GM18951 (cell line): ENCODE results near the gene AGAP1.
"Not testable (repeated sequence)": the region's sequence is repeated elsewhere in the genome, so short reads cannot be mapped to it uniquely, and the experiment has no call there.

ENCODE experiments used
- POLR2A ChIP-seq: IDR thresholded peaks from 4 replicates; pipeline ENCODE4 v1.6.1; 2011; ENCODE audit warnings: mild to moderate bottlenecking; ENCODE audit not compliant: insufficient read length, insufficient read depth; ENCODE audit errors: extremely low read depth
- in situ Hi-C: fragments of 300-500 bp; cut with MboI; formaldehyde crosslinking; loops from one replicate; pipeline ENCODE4 v1.12.0; 2022; ENCODE audit warnings: low sequenced_read_pairs, mixed read lengths, inconsistent platforms; ENCODE audit not compliant: unreplicated experiment

The AGAP1 gene

DNA sequence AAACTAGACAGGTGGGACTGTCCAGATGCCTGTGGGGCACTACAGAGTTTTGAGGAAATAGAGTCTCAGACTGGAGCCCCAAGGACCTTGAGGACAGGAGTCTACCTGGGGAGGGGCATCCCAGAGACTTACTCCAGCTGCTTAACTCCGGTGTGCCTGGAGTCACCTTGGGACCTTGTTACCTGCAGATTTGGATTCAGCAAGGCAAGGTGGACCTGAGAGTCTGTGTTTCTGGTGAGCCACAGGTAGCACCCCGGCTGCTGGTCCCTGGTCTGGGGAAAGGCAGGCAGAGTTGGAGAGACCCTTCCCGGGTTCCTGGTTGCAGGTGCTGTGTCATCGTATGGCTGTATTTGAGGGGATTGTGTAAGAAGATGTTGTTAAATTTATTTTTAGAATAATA lies 102.4 kb downstream of the AGAP1 start:
- in situ Hi-C loops = loop anchor here (25.0 kb wide), 1 partner anchor 459 kb away; no protein-coding TSS in a partner anchor
- TF ChIP-seq POLR2A = no peak

DNA sequence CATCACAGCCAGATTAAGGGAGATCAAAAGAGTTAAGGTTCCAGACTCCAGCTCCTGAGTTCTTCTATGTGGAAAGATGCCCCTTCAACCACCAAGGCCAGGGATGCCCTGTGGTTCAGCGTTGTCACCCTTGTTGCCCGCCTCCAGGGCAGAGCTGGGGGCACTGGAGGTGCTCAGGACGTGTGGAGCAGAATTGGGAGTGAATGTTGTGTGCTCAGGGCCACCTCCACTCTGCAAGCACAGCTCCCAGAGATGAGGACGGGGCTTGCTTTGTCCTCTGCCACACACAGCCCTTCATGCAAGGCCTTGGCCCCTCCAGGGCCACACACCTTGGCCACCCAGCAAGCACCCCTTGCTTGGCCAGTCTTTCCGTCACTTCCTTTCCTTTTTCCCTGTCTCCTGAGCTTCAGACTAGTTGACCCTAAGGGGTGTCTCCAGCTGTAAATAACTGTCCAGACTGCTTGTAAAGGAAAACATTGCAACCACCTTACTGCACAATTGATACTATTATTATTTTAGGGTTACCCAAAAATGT lies 103.3 kb downstream of the AGAP1 start:
- TF ChIP-seq POLR2A = no peak
- in situ Hi-C loops = loop anchor here (25.0 kb wide), 1 partner anchor 460 kb away; no protein-coding TSS in a partner anchor

DNA sequence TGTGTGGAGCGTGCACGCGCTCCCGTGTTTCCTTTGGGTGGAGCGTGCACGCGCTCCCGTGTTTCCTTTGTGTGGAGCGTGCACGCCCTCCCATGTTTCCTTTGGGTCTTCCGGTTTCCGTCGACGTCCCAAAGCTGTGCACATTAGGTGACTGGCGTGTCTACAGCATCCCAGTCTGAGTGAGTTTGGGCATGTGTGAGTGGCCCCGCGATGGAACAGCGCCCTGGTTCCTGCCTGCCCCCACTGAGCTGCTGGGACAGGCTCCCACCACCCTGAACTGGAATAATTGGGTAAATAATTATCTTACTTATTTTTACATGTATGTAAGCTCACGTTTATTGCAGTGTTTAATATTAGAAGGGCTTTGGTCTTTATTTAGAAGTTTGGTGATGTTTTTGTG lies 104.2 kb downstream of the AGAP1 start:
- in situ Hi-C loops = loop anchor here (25.0 kb wide), 1 partner anchor 461 kb away; no protein-coding TSS in a partner anchor
- no peak for TF ChIP-seq POLR2A

DNA sequence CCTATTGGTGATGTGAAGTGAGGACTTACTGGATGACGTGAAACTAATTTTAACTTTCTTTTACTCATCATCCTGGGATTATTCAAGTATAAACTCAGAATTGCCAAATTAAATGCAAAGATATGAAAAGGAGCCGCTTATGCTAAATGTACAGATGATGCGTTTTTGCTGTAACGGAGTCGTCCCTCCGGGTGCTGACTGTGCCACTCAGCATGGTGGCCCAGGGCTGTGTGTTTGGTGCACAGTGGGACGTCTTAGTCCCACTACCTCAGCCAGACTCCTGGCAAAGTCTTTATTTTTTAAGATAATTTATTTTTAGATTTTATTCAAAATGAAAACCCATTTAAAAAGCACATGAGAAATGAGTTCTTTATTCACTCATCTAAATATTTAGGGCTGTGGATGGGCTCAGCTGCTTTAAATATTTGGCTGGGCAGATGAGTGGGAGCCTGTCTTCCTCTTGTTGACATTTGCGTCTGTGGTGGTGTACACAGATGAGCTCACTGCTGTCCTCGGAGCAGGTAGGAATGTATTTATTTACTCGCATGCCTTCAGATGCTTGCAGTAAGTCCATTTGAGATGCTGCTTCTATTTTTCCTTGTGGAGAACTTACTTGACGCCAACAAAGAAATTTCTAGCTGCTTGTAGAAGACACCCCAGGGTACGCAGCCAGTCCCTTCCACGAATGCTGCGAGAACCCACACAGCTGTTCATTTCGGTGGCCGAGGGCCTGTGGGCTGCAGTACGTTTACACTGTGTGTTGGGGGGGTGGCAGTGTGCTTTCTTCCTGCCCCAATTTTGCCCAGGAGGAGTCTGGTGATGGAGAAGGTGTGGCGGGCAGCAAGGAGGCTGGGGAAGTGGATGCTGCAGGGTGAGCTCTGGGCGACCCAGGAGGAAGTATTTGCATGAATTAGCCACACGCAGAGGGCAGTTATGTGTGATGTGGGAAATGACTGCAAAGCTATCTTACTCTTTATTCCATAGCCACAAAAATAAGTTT lies 105.0 kb downstream of the AGAP1 start:
- in situ Hi-C loops = loop anchor here (25.0 kb wide), 1 partner anchor 462 kb away; no protein-coding TSS in a partner anchor
- no peak for TF ChIP-seq POLR2A

DNA sequence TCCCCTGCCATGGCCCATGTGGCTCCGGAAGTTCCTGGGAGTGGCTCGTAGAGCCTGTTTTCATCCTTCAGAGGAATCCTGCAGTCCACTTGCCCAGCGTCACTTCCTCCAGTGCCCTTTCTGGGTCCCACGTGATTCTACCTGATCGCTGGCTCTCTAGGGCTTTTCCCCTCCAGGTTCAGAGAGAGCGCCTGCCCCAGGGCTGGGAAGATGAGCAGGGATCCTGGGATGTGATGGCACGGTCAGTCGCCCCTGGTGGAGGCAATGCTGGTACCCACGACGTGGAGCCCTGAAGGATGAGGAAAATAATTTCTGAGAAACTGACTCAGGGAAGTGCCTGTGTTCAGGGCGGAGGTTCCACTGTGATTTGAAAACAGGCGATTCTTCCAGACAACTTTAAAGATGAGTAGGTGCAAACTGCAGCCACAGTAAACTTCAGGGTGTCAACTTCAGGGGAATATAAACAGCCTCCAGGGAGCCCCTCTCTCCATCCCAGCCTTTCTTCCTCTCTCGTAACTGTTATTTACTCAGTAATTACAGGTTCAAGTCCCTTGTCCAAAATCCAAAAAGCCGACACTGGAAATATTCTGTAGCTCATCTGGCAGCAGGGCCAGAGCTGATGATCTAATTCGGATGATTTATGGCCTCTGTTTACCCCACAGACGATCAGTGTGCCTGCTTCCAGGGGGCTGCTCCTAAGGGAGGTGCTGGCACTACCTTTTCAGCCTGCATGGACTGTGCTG lies 105.9 kb downstream of the AGAP1 start:
- no peak for TF ChIP-seq POLR2A
- in situ Hi-C loops = loop anchor here (25.0 kb wide), 1 partner anchor 462 kb away; no protein-coding TSS in a partner anchor

DNA sequence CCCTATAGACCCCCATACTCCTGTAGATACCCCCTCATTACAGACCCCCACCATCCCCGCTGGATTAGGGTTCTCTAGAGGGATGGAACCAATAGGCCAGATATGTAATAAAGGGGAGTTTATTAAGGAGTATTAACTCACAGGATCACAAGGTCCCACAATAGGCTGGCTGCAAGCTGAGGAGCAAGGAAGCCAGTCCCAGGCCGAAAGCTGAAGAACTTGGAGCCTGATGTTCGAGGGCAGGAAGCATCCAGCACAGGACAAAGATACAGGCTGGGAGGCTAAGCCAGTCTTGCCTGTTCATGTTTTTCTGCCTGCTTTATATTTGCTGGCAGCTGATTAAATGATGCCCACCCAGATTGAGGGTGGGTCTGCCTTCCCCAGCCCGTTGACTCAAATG lies 106.6 kb downstream of the AGAP1 start:
- in situ Hi-C loops = no loop called here

DNA sequence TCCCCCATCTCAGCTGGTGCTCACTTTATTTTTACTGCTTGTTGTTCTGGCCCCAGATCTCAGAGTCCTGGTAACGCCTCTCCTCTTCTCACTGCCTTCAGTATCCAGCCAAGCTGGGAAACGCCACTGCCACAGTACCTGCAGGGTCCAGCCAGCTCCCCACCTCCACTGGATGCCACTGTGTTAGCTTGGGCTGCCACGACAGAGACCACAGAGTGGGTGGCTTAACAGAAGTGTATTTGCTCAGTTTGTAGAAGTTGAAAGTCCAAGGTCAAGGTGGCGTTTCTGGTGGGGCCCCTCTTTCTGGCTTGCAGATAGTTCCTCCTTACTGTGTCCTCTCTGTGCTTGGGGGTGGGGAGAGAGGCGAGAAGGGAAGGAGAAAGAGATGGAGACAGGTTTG lies 107.1 kb downstream of the AGAP1 start:
- TF ChIP-seq POLR2A = no peak
- in situ Hi-C loops = no loop called here

More for the DNA sequence above, 106.6 kb downstream of the AGAP1 start:
- TF ChIP-seq POLR2A = no peak

DNA sequence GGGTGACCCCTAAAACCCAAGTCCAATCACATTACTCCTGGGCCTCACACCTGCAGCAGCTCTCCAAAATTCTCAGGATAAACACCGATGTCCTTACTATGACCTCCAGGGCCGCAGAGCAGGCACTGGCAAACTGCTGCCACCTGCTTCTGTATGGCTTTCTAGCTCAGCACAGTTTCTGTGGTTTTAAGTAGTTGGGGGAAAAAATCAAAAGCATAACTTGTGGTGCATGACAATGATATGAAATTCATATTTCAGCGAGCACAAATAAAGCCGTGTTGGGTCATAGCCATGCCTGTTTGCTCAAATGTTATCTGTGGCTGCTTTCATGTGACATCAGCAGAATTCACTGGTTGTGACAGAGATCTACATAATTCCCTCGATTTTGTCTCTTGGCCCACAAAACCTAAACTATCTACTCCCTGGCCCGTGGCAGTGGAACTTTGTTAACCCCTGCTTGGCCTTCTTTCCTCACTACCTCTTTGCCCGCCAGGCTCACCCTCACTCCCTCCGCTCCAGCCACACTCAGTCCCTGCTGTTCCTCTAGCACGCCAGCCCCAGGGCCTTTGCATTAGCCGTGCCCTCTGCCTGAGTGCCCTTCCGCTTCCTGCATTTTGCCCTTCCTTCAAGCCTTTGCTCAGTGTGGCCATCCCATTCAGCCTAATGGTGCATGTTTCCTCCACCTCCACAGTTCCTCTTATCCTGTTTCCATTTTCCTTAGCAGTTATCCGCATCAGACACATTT lies 108.3 kb downstream of the AGAP1 start:
- in situ Hi-C loops = no loop called here
- TF ChIP-seq POLR2A = no peak

DNA sequence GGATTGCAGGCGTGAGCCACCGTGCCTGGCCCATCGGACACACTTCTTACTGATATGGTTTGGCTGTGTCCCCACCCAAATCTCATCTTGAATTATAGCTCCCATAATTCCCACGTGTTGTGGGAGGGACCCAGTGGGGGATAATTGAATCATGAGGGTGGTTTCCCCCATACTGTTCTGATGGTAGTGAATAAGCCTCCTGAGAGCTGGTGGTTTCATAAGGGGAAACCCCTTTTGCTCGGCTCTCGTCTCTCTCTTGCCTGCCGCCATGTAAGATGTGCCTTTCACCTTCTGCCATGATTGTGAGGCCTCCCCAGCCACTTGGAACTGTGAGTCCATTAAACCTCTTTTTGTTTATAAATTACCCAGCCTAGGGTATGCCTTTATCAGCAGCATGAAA lies 109.1 kb downstream of the AGAP1 start:
- in situ Hi-C loops = not testable (repeated sequence)

DNA sequence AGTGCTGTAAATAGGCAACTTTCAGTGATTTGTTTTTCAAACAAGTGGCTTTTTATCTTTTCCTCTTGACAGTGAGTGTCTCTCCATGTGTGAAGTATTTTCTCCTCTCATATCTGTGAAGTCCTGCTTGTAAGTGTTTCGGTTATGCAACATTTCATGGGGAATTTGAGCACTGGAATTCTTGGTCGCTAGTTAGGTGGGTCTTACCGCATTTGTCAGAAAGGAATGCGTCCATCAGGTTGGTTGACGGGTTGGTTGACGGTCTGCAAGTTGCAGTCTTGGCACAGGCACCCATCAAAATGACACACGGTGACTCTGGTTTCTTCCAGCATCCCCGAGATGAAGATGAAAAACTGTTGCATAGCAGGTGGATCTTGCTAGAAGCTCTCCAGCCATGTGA lies 109.8 kb downstream of the AGAP1 start:
- TF ChIP-seq POLR2A = no peak
- in situ Hi-C loops = no loop called here

DNA sequence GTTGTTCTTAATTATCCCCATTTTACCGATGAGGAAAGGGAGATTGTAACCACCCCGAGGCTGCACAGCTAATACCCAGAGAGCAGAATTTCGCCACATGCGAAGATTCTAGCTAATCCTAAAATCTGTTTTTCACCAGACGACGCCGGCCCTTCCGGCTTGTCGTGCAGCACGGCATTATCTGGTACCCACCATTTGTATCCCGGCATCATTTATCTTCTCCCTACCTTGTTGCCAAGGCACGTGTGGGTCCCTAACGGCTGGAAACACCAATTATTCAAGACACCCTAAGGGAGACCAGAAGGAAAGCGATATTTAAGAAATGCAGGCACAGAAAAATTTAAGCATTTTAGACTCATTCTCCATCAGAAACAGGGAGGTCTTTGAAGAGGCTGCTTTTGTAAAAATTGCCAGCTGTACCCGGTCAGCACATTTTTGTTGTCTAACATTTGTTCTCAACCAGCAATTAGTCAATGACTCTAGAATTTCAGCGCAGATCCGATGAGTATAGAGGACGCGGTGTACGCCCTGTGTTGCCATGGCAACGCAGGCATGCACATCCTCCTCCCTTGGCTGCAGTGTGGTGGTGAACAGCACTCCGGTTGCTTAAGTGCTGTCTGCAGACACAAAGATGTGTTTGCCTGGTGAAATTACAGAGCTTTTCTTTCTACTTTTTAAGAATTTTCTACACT lies 111.6 kb downstream of the AGAP1 start:
- in situ Hi-C loops = no loop called here
- no peak for TF ChIP-seq POLR2A
